ENCODE data around the gene BPNT1. TPM values are rescaled to one million over a fixed set of nuclear protein-coding genes. Genes with fewer than 3 reads are reported as not detected.
"Not testable (repeated sequence)": the region's sequence is repeated elsewhere in the genome, so short reads cannot be mapped to it uniquely, and the experiment has no call there.

Gene BPNT1
- total RNA-seq, 1 donor from 2014 or later, result 19.7 TPM

DNA sequence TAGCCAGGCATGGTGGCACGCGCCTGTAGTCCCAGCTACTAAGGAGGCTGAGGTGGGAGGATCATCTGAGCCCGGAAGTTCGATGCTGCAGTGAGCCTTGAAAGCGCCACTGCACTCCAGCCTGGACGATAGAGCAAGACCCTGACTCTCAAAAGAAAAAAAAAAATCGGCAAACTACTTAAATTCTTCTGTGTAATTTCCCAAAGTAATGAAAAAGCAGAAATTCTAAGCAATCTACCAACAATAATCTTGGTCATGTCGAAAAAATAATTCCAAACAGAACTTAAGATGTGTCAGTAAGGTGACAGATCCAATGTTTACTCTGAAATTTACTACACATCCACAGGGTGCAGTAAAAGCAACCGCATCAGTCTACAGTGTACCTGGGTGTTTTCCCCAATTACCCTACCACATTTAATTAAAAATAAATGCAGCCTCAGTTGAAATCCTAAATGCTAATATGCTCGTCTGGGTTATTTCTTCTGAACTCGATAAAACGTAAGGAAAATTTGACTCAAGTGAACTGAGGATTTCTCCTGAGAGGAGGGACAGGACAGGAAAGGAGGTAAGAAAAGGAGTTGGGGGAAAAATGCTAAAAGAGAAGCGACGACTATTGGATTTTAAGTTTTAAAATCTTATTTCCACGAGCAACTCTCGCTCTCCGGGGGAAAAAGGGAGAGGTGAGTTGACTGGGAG is 44.1 kb downstream of the BPNT1 start:
- Histone ChIP-seq H3K27ac (replicated peaks) (peak overlapping the region; percentile 90), H3K4me3 (peak overlapping the region; percentile 90), H3K36me3 (peaks cover 6% of the 10 kb centered on the region), H3K27me3 (ENCODE audit: low read depth) (no peaks in the 10 kb centered on the region), H3K9me3 (replicated peaks) (no peaks in the 10 kb centered on the region), H3K4me1 (peaks cover 36% of the 10 kb centered on the region)
- intact Hi-C loops (cut with micrococcal nuclease), result no loop called here
- DNase-seq, result no peak
- TF ChIP-seq CTCF (IDR thresholded peaks at IDR 0.05; ENCODE audit: borderline replicate concordance), result no peak

- Histone ChIP-seq H3K27me3 (ENCODE audit: low read depth) (no peaks in the 10 kb centered on the region), H3K27ac (replicated peaks) (peak overlapping the region; percentile 90)
- intact Hi-C loops (cut with micrococcal nuclease), result no loop called here
Measured at GRCh38 chr1:220044678-220045355, 44.8 kb downstream of the BPNT1 start.

DNA sequence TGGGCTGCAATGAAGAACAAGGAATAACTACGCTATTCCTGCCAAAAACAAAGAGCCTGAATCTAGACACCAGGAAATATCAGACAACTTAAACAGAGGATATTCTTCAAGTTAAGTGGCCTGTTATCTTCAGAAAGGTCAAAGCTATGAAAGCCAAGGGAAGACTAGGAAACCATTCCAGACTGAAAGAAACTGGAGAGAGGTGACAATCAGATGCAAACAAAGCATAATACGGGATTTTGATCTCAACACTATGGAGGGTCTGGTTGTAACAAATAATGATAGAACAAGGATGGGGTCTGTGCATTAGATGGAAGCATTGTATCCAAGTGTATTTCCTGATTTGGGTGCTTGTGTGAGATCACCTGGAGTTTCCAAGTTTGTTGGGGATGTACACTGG is 45.9 kb downstream of the BPNT1 start:
- Histone ChIP-seq H3K27me3 (ENCODE audit: low read depth) (no peaks in the 10 kb centered on the region), H3K36me3 (peaks cover 24% of the 10 kb centered on the region), H3K4me1 (peaks cover 36% of the 10 kb centered on the region), H3K27ac (replicated peaks) (no peak overlapping the region), H3K9me3 (replicated peaks) (no peaks in the 10 kb centered on the region), H3K4me3 (no peak overlapping the region)
- no peak for TF ChIP-seq CTCF (IDR thresholded peaks at IDR 0.05; ENCODE audit: borderline replicate concordance)
- no peak for DNase-seq
- intact Hi-C loops (cut with micrococcal nuclease), result no loop called here

More at GRCh38 chr1:220044678-220045355, 44.8 kb downstream of the BPNT1 start:
- H3K4me3 ChIP-seq, result peak overlapping the region; percentile 90
- no peak for DNase-seq
- H3K9me3 ChIP-seq (replicated peaks), result no peaks in the 10 kb centered on the region
- H3K36me3 ChIP-seq, result peaks cover 13% of the 10 kb centered on the region
- H3K4me1 ChIP-seq, result peaks cover 36% of the 10 kb centered on the region
- TF ChIP-seq CTCF (IDR thresholded peaks at IDR 0.05; ENCODE audit: borderline replicate concordance), result no peak

- H3K4me3 ChIP-seq, result no peak overlapping the region
- no peak for DNase-seq
- peaks cover 35% of the 10 kb centered on the region for H3K36me3 ChIP-seq
- H3K27me3 ChIP-seq (ENCODE audit: low read depth), result no peaks in the 10 kb centered on the region
- H3K9me3 ChIP-seq (replicated peaks), result no peaks in the 10 kb centered on the region
- peaks cover 20% of the 10 kb centered on the region for H3K4me1 ChIP-seq
- no peak overlapping the region for H3K27ac ChIP-seq (replicated peaks)
- no peak for TF ChIP-seq CTCF (IDR thresholded peaks at IDR 0.05; ENCODE audit: borderline replicate concordance)
- intact Hi-C loops (cut with micrococcal nuclease), result no loop called here
Measured at GRCh38 chr1:220040028-220040596, 49.5 kb downstream of the BPNT1 start.

GRCh38 chr1:220038640-220039039 is 50.9 kb downstream of the BPNT1 start:
- H3K4me3 ChIP-seq, result no peak overlapping the region
- DNase-seq, result no peak
- intact Hi-C loops (cut with micrococcal nuclease), result no loop called here
- H3K9me3 ChIP-seq (replicated peaks), result no peaks in the 10 kb centered on the region
- TF ChIP-seq CTCF (IDR thresholded peaks at IDR 0.05; ENCODE audit: borderline replicate concordance), result no peak
- peaks cover 44% of the 10 kb centered on the region for H3K36me3 ChIP-seq
- H3K27me3 ChIP-seq (ENCODE audit: low read depth), result no peaks in the 10 kb centered on the region
- H3K27ac ChIP-seq (replicated peaks), result no peak overlapping the region
- peaks cover 5% of the 10 kb centered on the region for H3K4me1 ChIP-seq

DNA sequence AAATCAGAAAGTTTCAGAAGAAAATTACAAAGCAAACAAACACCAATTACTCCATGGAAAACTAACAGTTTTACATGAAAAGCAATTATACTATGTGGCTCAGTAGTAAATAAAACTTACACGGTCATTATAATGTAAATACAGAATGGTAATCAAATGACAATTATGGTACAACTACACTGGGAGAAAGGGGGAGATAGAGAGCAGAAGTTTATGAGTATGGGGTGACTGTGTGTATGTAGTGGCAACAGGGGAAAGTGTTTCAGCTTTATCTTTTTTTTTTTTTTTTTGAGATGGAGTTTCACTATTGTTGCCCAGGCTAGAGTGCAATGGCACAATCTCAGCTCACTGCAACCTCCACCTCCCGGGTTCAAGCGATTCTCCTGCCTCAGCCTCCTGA is 51.8 kb downstream of the BPNT1 start:
- H3K27ac ChIP-seq (replicated peaks); H3K9me3 ChIP-seq (replicated peaks); H3K4me1 ChIP-seq; intact Hi-C loops (cut with micrococcal nuclease); H3K4me3 ChIP-seq; H3K27me3 ChIP-seq (ENCODE audit: low read depth); DNase-seq: not testable (repeated sequence)
- peaks cover 52% of the 10 kb centered on the region for H3K36me3 ChIP-seq

All from left ventricle myocardium inferior (tissue), 1 donor.